OCI-LY7 (cell line): ENCODE data around the gene SEPSECS. TPM values are rescaled to one million over a fixed set of nuclear protein-coding genes. Genes with fewer than 3 reads are reported as not detected.

ENCODE experiments used
- BruUV-seq: library from RNA; stranded (reverse); fragments of 400-500 nt; replicated peaks from 2 replicates; lab custom pipeline; 2021; lab: Mats Ljungman, UMichigan
- CTCF ChIA-PET: fragments of 300-600 bp; sonication (Branson Sonifier 250); formaldehyde crosslinking; loops from one replicate; lab custom pipeline; 2022; ENCODE audit warnings: antibody characterized with exemption; ENCODE audit not compliant: unreplicated experiment; lab: Charles Lee
- POLR2A ChIA-PET: fragments of 300-600 bp; sonication (Branson Sonifier 250); formaldehyde crosslinking; loops from one replicate; lab custom pipeline; 2022; ENCODE audit warnings: antibody characterized with exemption; lab: Charles Lee
- DNase-seq: peaks from one replicate; pipeline ENCODE4 v3.0.0-alpha.2; 2015; ENCODE audit warnings: low spot score
- H2AFZ ChIP-seq: fragments of 200-600 bp; sonication (generic), shearing (Covaris generic); 2 replicates; pipeline ENCODE4 v1.6.1; 2014; ENCODE audit warnings: mild to moderate bottlenecking, antibody characterized with exemption, low read length, moderate library complexity
- H3K27ac ChIP-seq: fragments of 200-600 bp; sonication (generic); 2 replicates; pipeline ENCODE4 v1.5.1; 2014; ENCODE audit warnings: mixed run types, low read depth, mild to moderate bottlenecking, moderate library complexity, low read length, inconsistent platforms; ENCODE audit not compliant: poor library complexity, severe bottlenecking
- H3K36me3 ChIP-seq: fragments of 200-600 bp; sonication (generic); 2 replicates; pipeline ENCODE4 v1.6.1; 2014; ENCODE audit warnings: mild to moderate bottlenecking, antibody characterized with exemption, low read length, moderate library complexity, mixed read lengths; ENCODE audit not compliant: insufficient read depth
- H3K4me1 ChIP-seq: fragments of 200-600 bp; sonication (generic); 2 replicates; pipeline ENCODE4 v1.5.1; 2014; ENCODE audit warnings: mild to moderate bottlenecking, low read length; ENCODE audit not compliant: insufficient read depth, poor library complexity, severe bottlenecking
- H3K4me2 ChIP-seq: fragments of 200-600 bp; sonication (generic); 2 replicates; pipeline ENCODE4 v1.6.1; 2014; ENCODE audit warnings: mild to moderate bottlenecking, low read length
- H3K4me3 ChIP-seq: fragments of 200-600 bp; sonication (generic); 2 replicates; pipeline ENCODE4 v1.5.1; 2014; ENCODE audit warnings: mild to moderate bottlenecking, low read depth, low read length; ENCODE audit not compliant: poor library complexity, severe bottlenecking
- H3K79me2 ChIP-seq: fragments of 200-600 bp; sonication (generic); 2 replicates; pipeline ENCODE4 v1.6.1; 2016; ENCODE audit warnings: low read depth, mild to moderate bottlenecking, low read length, moderate library complexity, mixed read lengths; ENCODE audit not compliant: insufficient read depth
- H3K9me2 ChIP-seq: fragments of 200-600 bp; sonication (generic); 2 replicates; pipeline ENCODE4 v1.6.1; 2016; ENCODE audit warnings: mild to moderate bottlenecking, low read length, mixed read lengths; ENCODE audit not compliant: insufficient read depth
- H3K9me3 ChIP-seq: fragments of 200-600 bp; sonication (generic); 2 replicates; pipeline ENCODE4 v1.6.1; 2014; ENCODE audit warnings: mild to moderate bottlenecking, mixed run types, low read length, mixed read lengths
- H4K20me1 ChIP-seq: fragments of 200-600 bp; sonication (generic); 2 replicates; pipeline ENCODE4 v1.6.1; 2014; ENCODE audit warnings: mild to moderate bottlenecking, antibody characterized with exemption, low read length, moderate library complexity, mixed read lengths; ENCODE audit not compliant: insufficient read depth
- EZH2phosphoT487 ChIP-seq: fragments of 200-600 bp; sonication (generic); IDR thresholded peaks from 2 replicates; pipeline ENCODE4 v1.6.1; 2018; ENCODE audit warnings: low read depth, borderline replicate concordance, mild to moderate bottlenecking, mixed run types, antibody characterized with exemption, low read length, moderate library complexity, mixed read lengths
- intact Hi-C: fragments of 100-400 bp; cut with micrococcal nuclease; formaldehyde crosslinking; loops from one replicate; pipeline ENCODE4 v1.10.0; 2022; ENCODE audit not compliant: unreplicated experiment
- total RNA-seq, 2 experiments: library from RNA; depleted of rRNA in 1 of 2; stranded (reverse); fragments of >200 nt in 1 of 2; shearing (Covaris generic) in 1 of 2; gene quantifications; 2 replicates each; pipeline ENCODE4 v1.2.3, GENCODE V29; 2014 to 2022
- TF ChIP-seq, protein P1 (sequence below): fragments of 200-600 bp; sonication (generic); conservative IDR thresholded peaks from 2 replicates; pipeline ENCODE4 v1.5.1; 2014; ENCODE audit warnings: mild to moderate bottlenecking, antibody characterized with exemption, low read length, moderate library complexity, mixed read lengths

SEPSECS gene
- total RNA-seq, 2 experiments from 2014 or later = 5.0 to 13.0 TPM

DNA sequence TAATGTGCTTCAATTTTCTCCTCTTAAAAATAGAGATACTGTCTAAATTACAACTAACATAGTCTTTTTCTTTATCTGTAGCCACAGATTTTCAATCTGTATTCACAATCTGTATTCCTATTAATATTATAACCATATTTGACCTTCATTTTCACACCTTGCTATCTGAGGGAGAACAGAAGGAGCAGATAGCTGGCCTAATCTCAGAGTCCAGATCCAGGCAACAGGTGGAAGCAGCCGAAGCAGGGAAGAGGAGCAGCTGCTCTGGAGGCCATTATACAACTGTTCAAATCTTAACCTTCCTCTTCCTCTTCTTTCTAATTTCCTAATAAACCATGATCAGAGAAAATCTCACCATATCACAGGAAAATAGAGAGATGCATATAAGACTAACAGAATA, 14.2 kb downstream of the SEPSECS start:
- intact Hi-C loops = loop anchor here (10.0 kb wide), 1 partner anchor 161 kb away; no protein-coding TSS in a partner anchor
- BruUV-seq = no TSS peak
- H3K9me2 ChIP-seq = no peaks in the 10 kb centered on the region
- H3K4me3 ChIP-seq = no peak overlapping the region
- peaks cover 27% of the 10 kb centered on the region for H3K36me3 ChIP-seq
- no peak overlapping the region for H3K4me2 ChIP-seq
- no peaks in the 10 kb centered on the region for H3K4me1 ChIP-seq
- ChIA-PET CTCF (no interaction called here), POLR2A (no interaction called here)
- no peak for TF ChIP-seq EZH2phosphoT487
- TF ChIP-seq, protein P1, sequence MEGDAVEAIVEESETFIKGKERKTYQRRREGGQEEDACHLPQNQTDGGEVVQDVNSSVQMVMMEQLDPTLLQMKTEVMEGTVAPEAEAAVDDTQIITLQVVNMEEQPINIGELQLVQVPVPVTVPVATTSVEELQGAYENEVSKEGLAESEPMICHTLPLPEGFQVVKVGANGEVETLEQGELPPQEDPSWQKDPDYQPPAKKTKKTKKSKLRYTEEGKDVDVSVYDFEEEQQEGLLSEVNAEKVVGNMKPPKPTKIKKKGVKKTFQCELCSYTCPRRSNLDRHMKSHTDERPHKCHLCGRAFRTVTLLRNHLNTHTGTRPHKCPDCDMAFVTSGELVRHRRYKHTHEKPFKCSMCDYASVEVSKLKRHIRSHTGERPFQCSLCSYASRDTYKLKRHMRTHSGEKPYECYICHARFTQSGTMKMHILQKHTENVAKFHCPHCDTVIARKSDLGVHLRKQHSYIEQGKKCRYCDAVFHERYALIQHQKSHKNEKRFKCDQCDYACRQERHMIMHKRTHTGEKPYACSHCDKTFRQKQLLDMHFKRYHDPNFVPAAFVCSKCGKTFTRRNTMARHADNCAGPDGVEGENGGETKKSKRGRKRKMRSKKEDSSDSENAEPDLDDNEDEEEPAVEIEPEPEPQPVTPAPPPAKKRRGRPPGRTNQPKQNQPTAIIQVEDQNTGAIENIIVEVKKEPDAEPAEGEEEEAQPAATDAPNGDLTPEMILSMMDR = no peak
- no peaks in the 10 kb centered on the region for H3K9me3 ChIP-seq
- no peak for DNase-seq
- H3K27ac ChIP-seq = no peak overlapping the region
- H2AFZ ChIP-seq = no peak overlapping the region
- no peaks in the 10 kb centered on the region for H4K20me1 ChIP-seq
- no peaks in the 10 kb centered on the region for H3K79me2 ChIP-seq

- CTCF ChIA-PET = interaction anchor here (0.6 to 1.1 kb wide), 4 partner anchors 15 to 655 kb away, joined by 3 to 5 read pairs (median 4); partner anchors contain the start of gene SEPSECS
- no peak overlapping the region for H3K4me2 ChIP-seq
- no peaks in the 10 kb centered on the region for H3K79me2 ChIP-seq
- H3K9me2 ChIP-seq = no peaks in the 10 kb centered on the region
- H3K4me1 ChIP-seq = no peaks in the 10 kb centered on the region
- no peak overlapping the region for H3K27ac ChIP-seq
- no peak overlapping the region for H3K4me3 ChIP-seq
- POLR2A ChIA-PET = interaction anchor here (0.7 to 1.2 kb wide), 7 partner anchors 9 to 155 kb away, joined by 3 to 6 read pairs (median 3); no protein-coding TSS in a partner anchor
- no peaks in the 10 kb centered on the region for H3K9me3 ChIP-seq
- H4K20me1 ChIP-seq = no peaks in the 10 kb centered on the region
- no TSS peak for BruUV-seq
- no peak overlapping the region for H2AFZ ChIP-seq
- TF ChIP-seq EZH2phosphoT487 = no peak
- TF ChIP-seq, protein P1 = peak; percentile 92
- DNase-seq = peak; percentile 36
- intact Hi-C loops = loop anchor here (10.0 kb wide), 1 partner anchor 160 kb away; no protein-coding TSS in a partner anchor
- H3K36me3 ChIP-seq = peaks cover 21% of the 10 kb centered on the region
Observed at GRCh38 chr4:25144870-25145481, 15.3 kb downstream of the SEPSECS start.

- H3K79me2 ChIP-seq = no peaks in the 10 kb centered on the region
- no peaks in the 10 kb centered on the region for H3K9me2 ChIP-seq
- no TSS peak for BruUV-seq
- no peak for DNase-seq
- no peaks in the 10 kb centered on the region for H3K9me3 ChIP-seq
- TF ChIP-seq EZH2phosphoT487 = no peak
- TF ChIP-seq, protein P1 = no peak
- H3K4me2 ChIP-seq = no peak overlapping the region
- peaks cover 34% of the 10 kb centered on the region for H3K36me3 ChIP-seq
- H4K20me1 ChIP-seq = no peaks in the 10 kb centered on the region
- intact Hi-C loops = loop anchor here (10.0 kb wide), 1 partner anchor 158 kb away; no protein-coding TSS in a partner anchor
- POLR2A ChIA-PET = no interaction called here
- no peaks in the 10 kb centered on the region for H3K4me1 ChIP-seq
- H3K27ac ChIP-seq = no peak overlapping the region
- no peak overlapping the region for H2AFZ ChIP-seq
- no peak overlapping the region for H3K4me3 ChIP-seq
- CTCF ChIA-PET = no interaction called here
Observed at GRCh38 chr4:25142468-25142867, 17.8 kb downstream of the SEPSECS start.
